GM23338 (cell line): ENCODE data around the gene KPNA6. TPM values are rescaled to one million over a fixed set of nuclear protein-coding genes. Genes with fewer than 3 reads are reported as not detected.

ENCODE experiments used
- ATAC-seq: fragments of 200-7000 bp; cut with Tn5 transposase; 3 replicates; pipeline ENCODE4 v1.9.1; 2020
- DNase-seq: peaks from one replicate; pipeline ENCODE4 v3.0.0-alpha.2; 2015; ENCODE audit warnings: low spot score
- H2AFZ ChIP-seq: fragments of 200-600 bp; sonication (generic); 2 replicates; pipeline ENCODE4 v1.8.0; 2016; ENCODE audit warnings: antibody characterized with exemption, mild to moderate bottlenecking, moderate library complexity
- H3F3A ChIP-seq: fragments of 200-600 bp; sonication (generic); replicated peaks from 2 replicates; pipeline ENCODE4 v1.8.0; 2017; ENCODE audit warnings: antibody characterized with exemption, mixed run types, low read depth
- H3K27ac ChIP-seq: fragments of 200-600 bp; sonication (generic); 2 replicates; pipeline ENCODE4 v1.6.1; 2016; ENCODE audit warnings: low read depth
- H3K27me3 ChIP-seq: fragments of 200-600 bp; sonication (generic); 2 replicates; pipeline ENCODE4 v1.8.0; 2016; ENCODE audit warnings: mild to moderate bottlenecking, mixed run types, moderate library complexity; ENCODE audit not compliant: insufficient read depth
- H3K36me3 ChIP-seq: fragments of 200-600 bp; sonication (generic); 2 replicates; pipeline ENCODE4 v1.8.0; 2016; ENCODE audit warnings: mild to moderate bottlenecking; ENCODE audit not compliant: insufficient read depth
- H3K4me1 ChIP-seq: fragments of 200-600 bp; sonication (generic); 2 replicates; pipeline ENCODE4 v1.8.0; 2016; ENCODE audit warnings: mild to moderate bottlenecking, moderate library complexity; ENCODE audit not compliant: insufficient read depth
- H3K4me2 ChIP-seq: fragments of 200-600 bp; sonication (generic); 2 replicates; pipeline ENCODE4 v1.7.1; 2017; ENCODE audit warnings: mixed run types
- H3K4me3 ChIP-seq: fragments of 200-600 bp; sonication (generic); 2 replicates; pipeline ENCODE4 v1.6.1; 2016; ENCODE audit warnings: mixed run types
- H3K79me2 ChIP-seq: fragments of 200-600 bp; sonication (generic); replicated peaks from 2 replicates; pipeline ENCODE4 v1.8.0; 2017; ENCODE audit warnings: mild to moderate bottlenecking; ENCODE audit not compliant: insufficient read depth
- H3K9me2 ChIP-seq: fragments of 200-600 bp; sonication (generic); 2 replicates; pipeline ENCODE4 v1.8.0; 2017; ENCODE audit not compliant: insufficient read depth
- H4K20me1 ChIP-seq: fragments of 200-600 bp; sonication (generic); replicated peaks from 2 replicates; pipeline ENCODE4 v1.8.0; 2017; ENCODE audit warnings: mild to moderate bottlenecking; ENCODE audit not compliant: insufficient read depth
- H3K27ac Mint-ChIP-seq: 2 replicates; pipeline ENCODE4 v1.8.0; 2020; ENCODE audit warnings: inconsistent platforms, mild to moderate bottlenecking, moderate library complexity, mixed read lengths
- H3K27me3 Mint-ChIP-seq: 3 replicates; pipeline ENCODE4 v1.8.0; 2022; ENCODE audit warnings: low read depth, mild to moderate bottlenecking, moderate library complexity, mixed read lengths, inconsistent platforms; ENCODE audit not compliant: insufficient read depth, poor library complexity
- H3K36me3 Mint-ChIP-seq: 3 replicates; pipeline ENCODE4 v1.8.0; 2021; ENCODE audit warnings: low read depth, mild to moderate bottlenecking, inconsistent platforms, moderate library complexity, mixed read lengths
- H3K4me1 Mint-ChIP-seq: 3 replicates; pipeline ENCODE4 v1.8.0; 2020; ENCODE audit warnings: mild to moderate bottlenecking, inconsistent platforms, mixed read lengths
- H3K4me3 Mint-ChIP-seq: 3 replicates; pipeline ENCODE4 v1.8.0; 2021; ENCODE audit warnings: moderate library complexity, mild to moderate bottlenecking, inconsistent platforms, mixed read lengths
- H3K9me3 Mint-ChIP-seq: 3 replicates; pipeline ENCODE4 v1.8.0; 2020; ENCODE audit warnings: moderate library complexity, mild to moderate bottlenecking, inconsistent platforms, mixed read lengths
- CREB1 ChIP-seq: fragments of 250-450 bp; sonication (Bioruptor Pico); IDR thresholded peaks from 2 replicates; pipeline ENCODE4 v1.5.0; 2020; ENCODE audit warnings: low read depth, mild to moderate bottlenecking, moderate library complexity
- CTCF ChIP-seq, 2 experiments: fragments of 200-600 bp in 1 of 2; sonication (generic) in 1 of 2; conservative IDR thresholded peaks; 2 replicates each; pipeline versions ENCODE4 v1.5.1 to v1.6.1; 2016 to 2017; ENCODE audit warnings: antibody characterized with exemption in 2 of 2, low read depth in 2 of 2, mild to moderate bottlenecking in 2 of 2, moderate library complexity in 1 of 2
- EZH2 ChIP-seq: fragments of 200-600 bp; sonication (generic); IDR thresholded peaks from one replicate; pipeline ENCODE4 v1.8.0; 2017; ENCODE audit warnings: antibody characterized with exemption, mild to moderate bottlenecking, low read depth; ENCODE audit not compliant: unreplicated experiment
- EZH2phosphoT487 ChIP-seq: fragments of 200-600 bp; sonication (generic); IDR thresholded peaks from one replicate; pipeline ENCODE4 v1.8.1; 2018; ENCODE audit warnings: antibody characterized with exemption; ENCODE audit not compliant: unreplicated experiment
- POLR2AphosphoS5 ChIP-seq: IDR thresholded peaks from 2 replicates; pipeline ENCODE4 v1.6.1; 2016; ENCODE audit warnings: antibody characterized with exemption, low read depth
- REST ChIP-seq: IDR thresholded peaks from one replicate; pipeline ENCODE4 v1.6.1; 2018; ENCODE audit warnings: antibody characterized with exemption; ENCODE audit not compliant: unreplicated experiment
- STAT1 ChIP-seq: IDR thresholded peaks from one replicate; pipeline ENCODE4 v1.6.1; 2016; ENCODE audit warnings: antibody characterized with exemption; ENCODE audit not compliant: unreplicated experiment
- ZNF331 ChIP-seq: fragments of 250-450 bp; sonication (Bioruptor Pico); IDR thresholded peaks from 2 replicates; pipeline ENCODE4 v1.5.0; 2020; ENCODE audit warnings: low read depth, mild to moderate bottlenecking, moderate library complexity
- polyA plus RNA-seq: library from polyadenylated mRNA; unstranded; fragments of >200 nt; fragmentation: Nextera tagmentation; extraction: Ambion mirVana; gene quantifications from 2 replicates; pipeline ENCODE4 v1.2.1, GENCODE V29; 2016
- total RNA-seq: library from RNA; depleted of rRNA; stranded (reverse); fragments of >200 nt; shearing (Covaris generic); gene quantifications from 2 replicates; pipeline ENCODE4 v1.2.3, GENCODE V29; 2014
- TF ChIP-seq, protein P1 (sequence below): IDR thresholded peaks from 2 replicates; pipeline ENCODE4 v1.6.1; 2016; ENCODE audit warnings: antibody characterized with exemption
- TF ChIP-seq, protein P2 (sequence below): fragments of 250-450 bp; sonication (Bioruptor Pico); IDR thresholded peaks from 2 replicates; pipeline ENCODE4 v1.5.0; 2020; ENCODE audit warnings: mild to moderate bottlenecking, moderate library complexity

The KPNA6 gene
- total and polyA plus RNA-seq, 2 experiments from 2014 or later: 28.6 to 72.2 TPM

GRCh38 chr1:32186077-32186476, 78.2 kb downstream of the KPNA6 start:
- ATAC-seq (no peak), DNase-seq (no peak)
- H3K27me3 ChIP-seq: no peaks in the 10 kb centered on the region
- H3F3A ChIP-seq: peaks cover 5% of the 10 kb centered on the region
- peaks cover 62% of the 10 kb centered on the region for H3K36me3 ChIP-seq
- H3K4me2 ChIP-seq: no peak overlapping the region
- H4K20me1 ChIP-seq: peaks cover 42% of the 10 kb centered on the region
- no peak overlapping the region for H3K4me3 ChIP-seq
- Mint-ChIP-seq H3K4me3 (no peak overlapping the region; the same call in 2 of the 3 replicates), H3K27me3 (peaks cover 6% of the 10 kb centered on the region), H3K9me3 (no peaks in the 10 kb centered on the region), H3K27ac (peak overlapping the region; percentile 95), H3K36me3 (peaks cover 92% of the 10 kb centered on the region), H3K4me1 (peaks cover 19% of the 10 kb centered on the region)
- peaks cover 59% of the 10 kb centered on the region for H3K79me2 ChIP-seq
- H3K27ac ChIP-seq: peak overlapping the region; percentile 61
- no peak overlapping the region for H2AFZ ChIP-seq
- H3K4me1 ChIP-seq: peaks cover 5% of the 10 kb centered on the region
- TF ChIP-seq CREB1 (no peak), EZH2phosphoT487 (no peak), ZNF331 (CRISPR knock-in tag) (no peak), REST (no peak), EZH2 (no peak), STAT1 (no peak), CTCF (conservative IDR thresholded peaks at IDR 0.05; ENCODE audit: low read depth in 2 of 2) (no peak), POLR2AphosphoS5 (no peak)
- H3K9me2 ChIP-seq: no peaks in the 10 kb centered on the region

DNA sequence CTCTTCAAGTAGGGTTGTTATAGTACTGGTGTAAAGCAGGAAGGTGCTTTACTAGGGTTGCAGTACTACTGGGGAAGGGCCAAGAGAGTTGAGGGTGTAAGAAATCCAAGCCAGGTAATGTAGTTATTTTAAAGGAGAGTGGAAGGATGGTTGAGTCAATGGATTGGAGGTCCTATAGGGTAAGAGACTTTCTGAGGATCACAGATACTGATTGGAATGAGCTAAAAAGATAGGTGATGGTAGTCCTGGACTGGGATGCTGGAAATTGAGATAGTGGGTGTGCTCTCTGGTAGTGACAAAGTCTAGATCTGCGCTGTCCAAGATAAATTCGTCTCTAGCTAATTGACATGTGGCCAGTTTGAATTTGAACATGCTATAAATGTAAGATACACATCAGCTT, 78.6 kb downstream of the KPNA6 start:
- Mint-ChIP-seq H3K36me3 (peaks cover 92% of the 10 kb centered on the region), H3K4me1 (peaks cover 15% of the 10 kb centered on the region), H3K27ac (peak overlapping the region; percentile 95), H3K4me3 (no peak overlapping the region), H3K27me3 (peaks cover 5% of the 10 kb centered on the region), H3K9me3 (no peaks in the 10 kb centered on the region)
- Histone ChIP-seq H3K9me2 (no peaks in the 10 kb centered on the region), H3K4me3 (no peak overlapping the region), H3K4me1 (peaks cover 4% of the 10 kb centered on the region), H3F3A (peaks cover 5% of the 10 kb centered on the region), H3K4me2 (no peak overlapping the region), H3K27ac (peak overlapping the region; percentile 61), H3K79me2 (peaks cover 55% of the 10 kb centered on the region), H3K36me3 (peaks cover 60% of the 10 kb centered on the region), H3K27me3 (no peaks in the 10 kb centered on the region), H2AFZ (no peak overlapping the region), H4K20me1 (peaks cover 42% of the 10 kb centered on the region)
- ATAC-seq: no peak
- DNase-seq: no peak
- TF ChIP-seq, protein P1, sequence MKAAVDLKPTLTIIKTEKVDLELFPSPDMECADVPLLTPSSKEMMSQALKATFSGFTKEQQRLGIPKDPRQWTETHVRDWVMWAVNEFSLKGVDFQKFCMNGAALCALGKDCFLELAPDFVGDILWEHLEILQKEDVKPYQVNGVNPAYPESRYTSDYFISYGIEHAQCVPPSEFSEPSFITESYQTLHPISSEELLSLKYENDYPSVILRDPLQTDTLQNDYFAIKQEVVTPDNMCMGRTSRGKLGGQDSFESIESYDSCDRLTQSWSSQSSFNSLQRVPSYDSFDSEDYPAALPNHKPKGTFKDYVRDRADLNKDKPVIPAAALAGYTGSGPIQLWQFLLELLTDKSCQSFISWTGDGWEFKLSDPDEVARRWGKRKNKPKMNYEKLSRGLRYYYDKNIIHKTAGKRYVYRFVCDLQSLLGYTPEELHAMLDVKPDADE: no peak
- TF ChIP-seq, protein P2, sequence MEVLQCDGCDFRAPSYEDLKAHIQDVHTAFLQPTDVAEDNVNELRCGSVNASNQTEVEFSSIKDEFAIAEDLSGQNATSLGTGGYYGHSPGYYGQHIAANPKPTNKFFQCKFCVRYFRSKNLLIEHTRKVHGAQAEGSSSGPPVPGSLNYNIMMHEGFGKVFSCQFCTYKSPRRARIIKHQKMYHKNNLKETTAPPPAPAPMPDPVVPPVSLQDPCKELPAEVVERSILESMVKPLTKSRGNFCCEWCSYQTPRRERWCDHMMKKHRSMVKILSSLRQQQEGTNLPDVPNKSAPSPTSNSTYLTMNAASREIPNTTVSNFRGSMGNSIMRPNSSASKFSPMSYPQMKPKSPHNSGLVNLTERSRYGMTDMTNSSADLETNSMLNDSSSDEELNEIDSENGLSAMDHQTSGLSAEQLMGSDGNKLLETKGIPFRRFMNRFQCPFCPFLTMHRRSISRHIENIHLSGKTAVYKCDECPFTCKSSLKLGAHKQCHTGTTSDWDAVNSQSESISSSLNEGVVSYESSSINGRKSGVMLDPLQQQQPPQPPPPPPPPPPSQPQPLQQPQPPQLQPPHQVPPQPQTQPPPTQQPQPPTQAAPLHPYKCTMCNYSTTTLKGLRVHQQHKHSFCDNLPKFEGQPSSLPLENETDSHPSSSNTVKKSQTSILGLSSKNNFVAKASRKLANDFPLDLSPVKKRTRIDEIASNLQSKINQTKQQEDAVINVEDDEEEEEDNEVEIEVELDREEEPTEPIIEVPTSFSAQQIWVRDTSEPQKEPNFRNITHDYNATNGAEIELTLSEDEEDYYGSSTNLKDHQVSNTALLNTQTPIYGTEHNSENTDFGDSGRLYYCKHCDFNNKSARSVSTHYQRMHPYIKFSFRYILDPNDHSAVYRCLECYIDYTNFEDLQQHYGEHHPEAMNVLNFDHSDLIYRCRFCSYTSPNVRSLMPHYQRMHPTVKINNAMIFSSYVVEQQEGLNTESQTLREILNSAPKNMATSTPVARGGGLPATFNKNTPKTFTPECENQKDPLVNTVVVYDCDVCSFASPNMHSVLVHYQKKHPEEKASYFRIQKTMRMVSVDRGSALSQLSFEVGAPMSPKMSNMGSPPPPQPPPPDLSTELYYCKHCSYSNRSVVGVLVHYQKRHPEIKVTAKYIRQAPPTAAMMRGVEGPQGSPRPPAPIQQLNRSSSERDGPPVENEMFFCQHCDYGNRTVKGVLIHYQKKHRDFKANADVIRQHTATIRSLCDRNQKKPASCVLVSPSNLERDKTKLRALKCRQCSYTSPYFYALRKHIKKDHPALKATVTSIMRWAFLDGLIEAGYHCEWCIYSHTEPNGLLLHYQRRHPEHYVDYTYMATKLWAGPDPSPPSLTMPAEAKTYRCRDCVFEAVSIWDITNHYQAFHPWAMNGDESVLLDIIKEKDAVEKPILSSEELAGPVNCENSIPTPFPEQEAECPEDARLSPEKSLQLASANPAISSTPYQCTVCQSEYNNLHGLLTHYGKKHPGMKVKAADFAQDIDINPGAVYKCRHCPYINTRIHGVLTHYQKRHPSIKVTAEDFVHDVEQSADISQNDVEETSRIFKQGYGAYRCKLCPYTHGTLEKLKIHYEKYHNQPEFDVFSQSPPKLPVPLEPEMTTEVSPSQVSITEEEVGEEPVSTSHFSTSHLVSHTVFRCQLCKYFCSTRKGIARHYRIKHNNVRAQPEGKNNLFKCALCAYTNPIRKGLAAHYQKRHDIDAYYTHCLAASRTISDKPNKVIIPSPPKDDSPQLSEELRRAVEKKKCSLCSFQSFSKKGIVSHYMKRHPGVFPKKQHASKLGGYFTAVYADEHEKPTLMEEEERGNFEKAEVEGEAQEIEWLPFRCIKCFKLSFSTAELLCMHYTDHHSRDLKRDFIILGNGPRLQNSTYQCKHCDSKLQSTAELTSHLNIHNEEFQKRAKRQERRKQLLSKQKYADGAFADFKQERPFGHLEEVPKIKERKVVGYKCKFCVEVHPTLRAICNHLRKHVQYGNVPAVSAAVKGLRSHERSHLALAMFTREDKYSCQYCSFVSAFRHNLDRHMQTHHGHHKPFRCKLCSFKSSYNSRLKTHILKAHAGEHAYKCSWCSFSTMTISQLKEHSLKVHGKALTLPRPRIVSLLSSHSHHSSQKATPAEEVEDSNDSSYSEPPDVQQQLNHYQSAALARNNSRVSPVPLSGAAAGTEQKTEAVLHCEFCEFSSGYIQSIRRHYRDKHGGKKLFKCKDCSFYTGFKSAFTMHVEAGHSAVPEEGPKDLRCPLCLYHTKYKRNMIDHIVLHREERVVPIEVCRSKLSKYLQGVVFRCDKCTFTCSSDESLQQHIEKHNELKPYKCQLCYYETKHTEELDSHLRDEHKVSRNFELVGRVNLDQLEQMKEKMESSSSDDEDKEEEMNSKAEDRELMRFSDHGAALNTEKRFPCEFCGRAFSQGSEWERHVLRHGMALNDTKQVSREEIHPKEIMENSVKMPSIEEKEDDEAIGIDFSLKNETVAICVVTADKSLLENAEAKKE (CRISPR knock-in tag): no peak
- TF ChIP-seq EZH2: no peak
- no peak for TF ChIP-seq EZH2phosphoT487
